Left renal pelvis (tissue), 4 donors: ENCODE results near the gene DCN. TPM values are rescaled to one million over a fixed set of nuclear protein-coding genes. Genes with fewer than 3 reads are reported as not detected.

Source experiments
- DNase-seq, 4 donors: peaks; one replicate each; pipeline ENCODE4 v3.0.0-alpha.2; 2013; ENCODE audit warnings: low read depth in 4 of 4, low spot score in 3 of 4
- polyA plus RNA-seq, 4 donors: library from polyadenylated mRNA; unstranded; fragments of 120-200 nt; gene quantifications; one replicate each; pipeline ENCODE4 v1.2.1, GENCODE V29; 2013; ENCODE audit not compliant: insufficient read length in 4 of 4

DCN gene
- polyA plus RNA-seq, 4 donors: 424 to 3,244 (median 820) TPM

- DNase-seq: no peak
Measured at GRCh38 chr12:91105807-91106206, 76.8 kb downstream of the DCN start.

- DNase-seq: no peak
Measured at GRCh38 chr12:91104812-91105466, 77.7 kb downstream of the DCN start.

GRCh38 chr12:91103624-91104023 is 79.0 kb downstream of the DCN start:
- no peak for DNase-seq

- no peak for DNase-seq
Measured at GRCh38 chr12:91103101-91103500, 79.5 kb downstream of the DCN start.

- DNase-seq: no peak
Measured at GRCh38 chr12:91100906-91101305, 81.7 kb downstream of the DCN start.

GRCh38 chr12:91099836-91100235 is 82.8 kb downstream of the DCN start:
- no peak for DNase-seq

GRCh38 chr12:91099341-91099740 is 83.3 kb downstream of the DCN start:
- no peak for DNase-seq

GRCh38 chr12:91098941-91099340 is 83.7 kb downstream of the DCN start:
- DNase-seq: no peak

GRCh38 chr12:91098461-91098860 is 84.2 kb downstream of the DCN start:
- DNase-seq: no peak

- DNase-seq: no peak
Measured at GRCh38 chr12:91094957-91095356, 87.7 kb downstream of the DCN start.

- no peak for DNase-seq
Measured at GRCh38 chr12:91094032-91094662, 88.5 kb downstream of the DCN start.

GRCh38 chr12:91093341-91093740 is 89.3 kb downstream of the DCN start:
- DNase-seq: no peak

GRCh38 chr12:91091916-91092715 is 90.5 kb downstream of the DCN start:
- DNase-seq: no peak

Other genes starting within 250 kb of the DCN start
- gene CCER1, start 227.6 kb downstream of the DCN start, polyA plus RNA-seq: not detected
- under 1 TPM in 2 of 4 donors, not detected in 2; 0.14 to 0.64 TPM for gene EPYC, start 177.8 kb downstream of the DCN start, polyA plus RNA-seq
- gene KERA, start 124.8 kb downstream of the DCN start, polyA plus RNA-seq: 1 to 10 TPM in 1 of 4 donors, under 1 TPM in 2, not detected in 1; 0.10 to 1.3 (median 0.11) TPM
- gene LUM, start 71.3 kb downstream of the DCN start, polyA plus RNA-seq: 1,000 to 10,000 TPM in 1 of 4 donors, 100 to 1,000 TPM in 2, 10 to 100 TPM in 1; 41.3 to 1,105 (median 182) TPM